RWPE2 (cell line): ENCODE data around the gene TBX3.

Experiments
- ATAC-seq: fragments of 200-7000 bp; cut with Tn5 transposase; 3 replicates; pipeline ENCODE4 v1.9.1; 2021; ENCODE audit warnings: low read depth
- DNase-seq: peaks from one replicate; pipeline ENCODE4 v3.0.0-alpha.2; 2020; ENCODE audit warnings: low spot score
- H3K27ac ChIP-seq: fragments of 450-650 bp; 2 replicates; pipeline ENCODE4 v1.5.1; 2017; ENCODE audit warnings: mild to moderate bottlenecking; ENCODE audit not compliant: poor library complexity, severe bottlenecking
- H3K27me3 ChIP-seq: fragments of 250-450 bp; sonication (Bioruptor Pico); 2 replicates; pipeline ENCODE4 v1.5.1; 2021; ENCODE audit warnings: mild to moderate bottlenecking, moderate library complexity; ENCODE audit not compliant: insufficient read depth, poor library complexity, severe bottlenecking
- H3K36me3 ChIP-seq: fragments of 250-450 bp; sonication (Bioruptor Pico); 2 replicates; pipeline ENCODE4 v1.5.1; 2020; ENCODE audit warnings: low read depth, mild to moderate bottlenecking, moderate library complexity
- H3K4me1 ChIP-seq: fragments of 250-450 bp; sonication (Bioruptor Pico); 2 replicates; pipeline ENCODE4 v1.5.1; 2021; ENCODE audit warnings: mild to moderate bottlenecking, moderate library complexity; ENCODE audit not compliant: insufficient read depth, poor library complexity, severe bottlenecking
- H3K4me3 ChIP-seq: fragments of 250-450 bp; sonication (Bioruptor Pico); 2 replicates; pipeline ENCODE4 v1.5.1; 2021; ENCODE audit warnings: mild to moderate bottlenecking, moderate library complexity; ENCODE audit not compliant: severe bottlenecking
- H3K9me3 ChIP-seq: fragments of 250-450 bp; sonication (Bioruptor Pico); 2 replicates; pipeline ENCODE4 v1.5.1; 2021; ENCODE audit warnings: mild to moderate bottlenecking, moderate library complexity; ENCODE audit not compliant: severe bottlenecking
- TF ChIP-seq, protein P1 (sequence below): fragments of 450-650 bp; IDR thresholded peaks from one replicate; pipeline ENCODE4 v1.5.1; 2017; ENCODE audit warnings: mild to moderate bottlenecking, moderate library complexity; ENCODE audit not compliant: poor library complexity, severe bottlenecking

The TBX3 gene

DNA sequence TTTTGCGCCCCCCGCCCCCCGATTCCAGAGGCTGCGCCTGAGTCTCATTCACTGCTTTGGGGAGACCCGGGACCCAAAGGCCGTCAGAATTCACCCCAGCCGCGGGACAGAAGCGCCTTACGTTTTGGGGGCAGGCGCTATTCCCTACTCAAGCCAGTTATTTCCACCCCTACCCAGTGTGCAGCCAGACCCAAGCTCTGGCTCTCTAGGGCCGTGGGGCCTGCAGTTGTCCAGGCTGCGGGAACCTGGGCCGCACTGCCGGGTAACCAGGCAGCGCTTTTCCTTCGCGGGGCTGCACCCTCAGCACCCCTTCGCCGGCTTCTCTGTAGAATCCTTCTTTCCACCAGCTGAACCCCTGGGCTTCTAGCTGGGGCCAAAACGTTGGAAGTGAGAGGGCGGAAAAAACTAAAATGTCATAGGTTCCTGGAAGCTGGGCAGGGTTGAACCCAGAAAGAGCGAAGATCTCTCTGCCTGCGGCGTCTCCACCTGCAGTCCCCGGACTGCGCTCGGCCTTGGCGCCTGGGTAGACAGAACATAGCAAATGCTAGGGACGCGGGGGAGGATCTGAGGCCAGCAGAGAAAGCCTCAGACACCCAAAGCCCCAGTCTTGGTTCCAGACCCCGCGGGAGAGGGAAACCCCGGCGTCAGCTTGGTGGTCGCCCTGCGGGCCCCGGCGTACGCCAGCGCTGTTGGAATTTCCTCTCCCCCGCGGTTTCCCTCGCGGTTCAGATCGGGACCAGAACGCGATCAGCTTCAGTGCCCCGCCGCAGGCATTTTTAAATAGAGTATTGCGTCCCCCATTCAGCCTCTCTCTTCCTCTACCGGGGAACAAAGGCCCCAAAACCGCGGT, 18.3 kb downstream of the TBX3 start:
- H3K36me3 ChIP-seq: peaks cover 5% of the 10 kb centered on the region; the same call in 1 of the 2 replicates
- no peak for ATAC-seq
- DNase-seq: no peak
- no peaks in the 10 kb centered on the region for H3K27me3 ChIP-seq
- no peak overlapping the region for H3K4me3 ChIP-seq
- no peak overlapping the region for H3K27ac ChIP-seq
- no peaks in the 10 kb centered on the region for H3K9me3 ChIP-seq
- TF ChIP-seq, protein P1, sequence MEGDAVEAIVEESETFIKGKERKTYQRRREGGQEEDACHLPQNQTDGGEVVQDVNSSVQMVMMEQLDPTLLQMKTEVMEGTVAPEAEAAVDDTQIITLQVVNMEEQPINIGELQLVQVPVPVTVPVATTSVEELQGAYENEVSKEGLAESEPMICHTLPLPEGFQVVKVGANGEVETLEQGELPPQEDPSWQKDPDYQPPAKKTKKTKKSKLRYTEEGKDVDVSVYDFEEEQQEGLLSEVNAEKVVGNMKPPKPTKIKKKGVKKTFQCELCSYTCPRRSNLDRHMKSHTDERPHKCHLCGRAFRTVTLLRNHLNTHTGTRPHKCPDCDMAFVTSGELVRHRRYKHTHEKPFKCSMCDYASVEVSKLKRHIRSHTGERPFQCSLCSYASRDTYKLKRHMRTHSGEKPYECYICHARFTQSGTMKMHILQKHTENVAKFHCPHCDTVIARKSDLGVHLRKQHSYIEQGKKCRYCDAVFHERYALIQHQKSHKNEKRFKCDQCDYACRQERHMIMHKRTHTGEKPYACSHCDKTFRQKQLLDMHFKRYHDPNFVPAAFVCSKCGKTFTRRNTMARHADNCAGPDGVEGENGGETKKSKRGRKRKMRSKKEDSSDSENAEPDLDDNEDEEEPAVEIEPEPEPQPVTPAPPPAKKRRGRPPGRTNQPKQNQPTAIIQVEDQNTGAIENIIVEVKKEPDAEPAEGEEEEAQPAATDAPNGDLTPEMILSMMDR: no peak
- H3K4me1 ChIP-seq: peaks cover 10% of the 10 kb centered on the region

DNA sequence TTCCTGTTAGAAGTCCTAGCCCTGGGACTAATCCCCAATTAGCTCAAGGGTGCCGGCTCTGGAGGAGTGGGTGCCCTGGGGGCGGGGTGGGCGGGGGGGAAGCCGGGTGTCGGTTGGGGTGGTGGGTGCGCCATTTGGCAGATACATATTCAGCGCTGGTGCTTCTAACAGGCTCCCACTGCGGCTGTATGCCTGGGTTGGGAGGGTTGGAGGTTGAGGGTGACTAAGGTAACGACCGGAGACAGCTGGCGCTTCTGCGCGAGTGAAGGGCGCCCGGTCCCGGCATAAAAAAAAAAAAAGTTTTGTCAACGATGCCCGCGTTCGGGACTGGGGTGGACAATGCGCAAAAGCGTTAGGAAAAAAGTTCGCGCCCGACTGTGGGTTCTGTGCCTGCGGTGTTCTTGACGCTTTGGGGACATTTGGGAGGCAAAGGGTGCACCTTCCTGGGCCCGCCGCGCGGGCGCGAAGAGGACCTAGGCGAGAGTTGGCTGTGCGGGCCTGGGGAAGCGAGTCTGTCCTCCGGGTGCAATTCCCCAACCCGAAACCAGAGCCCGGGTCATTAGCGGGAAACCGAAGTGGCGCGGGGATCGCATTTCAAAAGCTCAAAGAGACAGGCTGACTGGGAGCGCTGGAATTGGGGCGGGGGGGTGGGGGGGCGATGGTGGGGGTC, 19.2 kb downstream of the TBX3 start:
- TF ChIP-seq, protein P1: no peak
- no peak overlapping the region for H3K27ac ChIP-seq
- no peaks in the 10 kb centered on the region for H3K9me3 ChIP-seq
- no peak for DNase-seq
- H3K4me3 ChIP-seq: peak overlapping the region; percentile 10
- ATAC-seq: no peak
- H3K27me3 ChIP-seq: no peaks in the 10 kb centered on the region
- H3K4me1 ChIP-seq: peaks cover 3% of the 10 kb centered on the region
- no peaks in the 10 kb centered on the region for H3K36me3 ChIP-seq

DNA sequence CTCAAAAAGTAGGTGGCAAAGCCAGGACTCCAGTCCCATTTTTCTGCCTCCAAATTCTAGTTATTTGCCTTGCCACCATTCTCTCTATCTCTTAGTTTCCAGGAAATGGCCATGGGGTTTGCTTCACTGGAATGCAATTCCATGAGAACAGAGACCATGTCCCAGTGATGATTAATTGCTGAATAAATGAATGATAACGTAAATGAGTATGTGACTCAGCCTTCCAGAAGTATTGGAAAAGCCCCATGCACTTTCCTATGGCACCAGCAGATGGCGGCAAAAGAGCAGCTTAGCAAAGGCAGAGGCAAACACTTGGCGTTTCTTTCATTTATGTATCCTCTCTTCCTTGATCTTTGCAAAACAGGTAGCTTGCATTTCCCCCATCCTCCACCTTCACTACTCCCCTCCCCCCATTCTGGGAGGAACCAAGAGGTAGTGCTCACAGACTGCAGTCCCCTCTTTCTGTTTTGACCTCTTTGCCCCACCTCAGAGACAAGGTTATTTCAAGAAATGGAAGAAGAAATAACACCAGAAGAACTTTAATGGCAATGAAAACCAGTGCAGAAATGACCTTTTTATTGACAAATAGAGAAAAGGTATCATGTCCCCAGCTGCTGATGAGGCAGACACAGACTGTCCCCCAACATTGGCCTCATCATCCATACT, 21.3 kb downstream of the TBX3 start:
- no peaks in the 10 kb centered on the region for H3K36me3 ChIP-seq
- no peak for DNase-seq
- H3K4me1 ChIP-seq: peaks cover 3% of the 10 kb centered on the region
- no peaks in the 10 kb centered on the region for H3K9me3 ChIP-seq
- H3K27me3 ChIP-seq: no peaks in the 10 kb centered on the region
- peak overlapping the region; percentile 55 for H3K27ac ChIP-seq
- ATAC-seq: peak; percentile 84
- TF ChIP-seq, protein P1: peak; percentile 94
- no peak overlapping the region for H3K4me3 ChIP-seq

DNA sequence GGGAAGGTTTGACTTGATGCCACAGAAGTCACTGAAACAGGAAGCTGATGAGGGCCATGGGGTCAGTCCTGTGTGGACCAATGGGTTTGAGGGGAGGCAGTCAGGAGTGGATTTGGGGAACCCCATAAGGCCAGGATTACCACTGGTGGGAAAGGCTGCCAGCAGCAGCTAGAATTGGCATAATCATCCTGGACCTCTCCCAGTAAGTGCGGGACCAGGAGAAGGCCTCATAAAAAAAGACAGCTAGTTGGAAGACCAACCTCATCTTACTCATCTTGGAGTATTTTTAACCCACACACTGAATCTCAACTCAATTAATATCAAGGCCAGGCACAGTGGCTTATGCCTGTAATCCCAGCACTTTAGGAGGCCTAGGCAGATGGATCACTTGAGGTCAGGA, 22.7 kb downstream of the TBX3 start:
- Histone ChIP-seq H3K36me3 (no peaks in the 10 kb centered on the region), H3K4me3 (no peak overlapping the region), H3K27ac (no peak overlapping the region), H3K4me1 (peaks cover 3% of the 10 kb centered on the region), H3K27me3 (no peaks in the 10 kb centered on the region), H3K9me3 (no peaks in the 10 kb centered on the region)
- no peak for DNase-seq
- ATAC-seq: no peak
- TF ChIP-seq, protein P1: no peak
